Transverse colon (tissue), 4 donors: Measurements from ENCODE around the gene C5orf63. TPM values are rescaled to one million over a fixed set of nuclear protein-coding genes. Genes with fewer than 3 reads are reported as not detected.
A peak's percentile ranks its signal among the peaks of the same experiment; 100 is the strongest.

Experiments used
- DNase-seq: peaks from one replicate; pipeline ENCODE4 v3.0.0-alpha.2; 2019
- H3K27ac ChIP-seq, 4 donors: fragments of 200-600 bp; sonication (generic); 2 replicates each; pipeline ENCODE4 v1.5.1; 2016 to 2018; ENCODE audit warnings: inconsistent platforms in 4 of 4
- H3K27me3 ChIP-seq: fragments of 200-600 bp; sonication (generic); 2 replicates; pipeline ENCODE4 v1.5.1; 2017; ENCODE audit warnings: inconsistent platforms
- H3K36me3 ChIP-seq, 4 donors: fragments of 200-600 bp; sonication (generic); 2 replicates each; pipeline ENCODE4 v1.5.1; 2017 to 2019; ENCODE audit warnings: inconsistent platforms in 4 of 4
- H3K4me1 ChIP-seq, 4 donors: fragments of 200-600 bp; sonication (generic); 2 replicates each; pipeline ENCODE4 v1.5.1; 2017 to 2020; ENCODE audit warnings: inconsistent platforms in 4 of 4
- H3K4me3 ChIP-seq, 4 donors: fragments of 200-600 bp; sonication (generic); 1 replicate in 1 of 4; 2 replicates in 3 of 4; pipeline versions ENCODE4 v1.5.1 to v1.6.1; 2017 to 2019; ENCODE audit warnings: inconsistent platforms in 4 of 4
- H3K9me3 ChIP-seq, 2 donors: fragments of 200-600 bp; sonication (generic); 2 replicates each; pipeline ENCODE4 v1.5.1; 2017 to 2019; ENCODE audit warnings: inconsistent platforms in 2 of 2
- CTCF ChIP-seq, 5 experiments: fragments of 200-600 bp in 3 of 5; fragments of 450-650 bp in 2 of 5; sonication (generic) in 3 of 5; IDR thresholded peaks; 1 replicate in 2 of 5; 2 replicates in 3 of 5; pipeline ENCODE4 v1.5.1; 2016 to 2017; ENCODE audit warnings: antibody characterized with exemption in 5 of 5, inconsistent platforms in 3 of 5, mild to moderate bottlenecking in 2 of 5, moderate library complexity in 1 of 5
- EP300 ChIP-seq: sonication (generic); formaldehyde crosslinking; IDR thresholded peaks from one replicate; pipeline ENCODE4 v1.6.1; 2017; ENCODE audit warnings: antibody characterized with exemption, low read depth
- POLR2A ChIP-seq: fragments of 450-650 bp; IDR thresholded peaks from one replicate; pipeline ENCODE4 v1.6.1; 2016; ENCODE audit warnings: antibody characterized with exemption, mild to moderate bottlenecking, moderate library complexity
- POLR2AphosphoS5 ChIP-seq, 3 donors: sonication (generic); formaldehyde crosslinking; IDR thresholded peaks; one replicate each; pipeline ENCODE4 v1.6.1; 2016; ENCODE audit warnings: antibody characterized with exemption in 3 of 3
- WGBS, 2 donors: methylation state at CpG; one replicate each; pipeline ENCODE4 v1.1.5; 2018; ENCODE audit warnings: low coverage in 1 of 2; 5-methylcytosine and 5-hydroxymethylcytosine counted together
- in situ Hi-C, 4 donors: fragments of 200-750 bp; cut with MboI; loops; one replicate each; pipeline versions ENCODE4 v1.15.0 to v1.15.1; 2017; ENCODE audit warnings: low sequenced_read_pairs in 3 of 4, low pct_ligation_motif_present in 1 of 4, low pct_unique_long_range_greater_than_20kb in 1 of 4
- intact Hi-C: fragments of 100-400 bp; cut with DNase I; formaldehyde crosslinking; loops from one replicate; pipeline ENCODE4 v1.15.1; 2023; ENCODE audit warnings: low total_unique reads
- total RNA-seq, 4 donors: library from RNA; depleted of rRNA; stranded (reverse); fragments of >200 nt; gene quantifications; one replicate each; pipeline ENCODE4 v1.1.0, GENCODE V29; 2016

C5orf63 gene
- total RNA-seq, 4 donors from 2014 or later, result 2.4 to 33.7 (median 12.2) TPM

GRCh38 chr5:127003798-127004495 is 69.4 kb downstream of the C5orf63 start:
- 47 to 56% methylated on average over 7 of the region's 7 CpGs for WGBS, 2 donors
- Histone ChIP-seq H3K4me3 (peak overlapping the region in 1 of 4 donors; percentile 22), H3K36me3 (no peaks in the 10 kb centered on the region), H3K4me1 (peaks cover 0 to 45% (median 7%) of the 10 kb centered on the region in 4 donors), H3K27me3 (no peaks in the 10 kb centered on the region), H3K27ac (peak overlapping the region; percentile 59 to 75 (median 64)), H3K9me3 (no peaks in the 10 kb centered on the region)
- in situ Hi-C loops, result no loop called here
- peak; percentile 28 for TF ChIP-seq EP300
- TF ChIP-seq POLR2AphosphoS5 (IDR thresholded peaks at IDR 0.05), result peak in 2 of 3 donors; percentile 35 to 40
- no peak for TF ChIP-seq CTCF (IDR thresholded peaks at IDR 0.05)
- TF ChIP-seq POLR2A, result no peak
- intact Hi-C loops, result no loop called here
- DNase-seq, result peak; percentile 77

GRCh38 chr5:127002390-127002789 is 70.9 kb downstream of the C5orf63 start:
- no peak for DNase-seq
- no peaks in the 10 kb centered on the region for H3K27me3 ChIP-seq
- no peaks in the 10 kb centered on the region for H3K36me3 ChIP-seq
- H3K27ac ChIP-seq, result peak overlapping the region in 1 of 4 donors; percentile 75
- intact Hi-C loops (no loop called here), in situ Hi-C loops (no loop called here)
- WGBS, 2 donors, result 65 to 88% methylated on average over 2 to 3 of the region's 3 CpGs
- H3K4me1 ChIP-seq, result peaks cover 0 to 56% (median 7%) of the 10 kb centered on the region in 4 donors
- TF ChIP-seq POLR2AphosphoS5 (IDR thresholded peaks at IDR 0.05) (no peak), CTCF (IDR thresholded peaks at IDR 0.05) (no peak), POLR2A (no peak), EP300 (no peak)
- no peak overlapping the region for H3K4me3 ChIP-seq
- no peaks in the 10 kb centered on the region for H3K9me3 ChIP-seq

DNA sequence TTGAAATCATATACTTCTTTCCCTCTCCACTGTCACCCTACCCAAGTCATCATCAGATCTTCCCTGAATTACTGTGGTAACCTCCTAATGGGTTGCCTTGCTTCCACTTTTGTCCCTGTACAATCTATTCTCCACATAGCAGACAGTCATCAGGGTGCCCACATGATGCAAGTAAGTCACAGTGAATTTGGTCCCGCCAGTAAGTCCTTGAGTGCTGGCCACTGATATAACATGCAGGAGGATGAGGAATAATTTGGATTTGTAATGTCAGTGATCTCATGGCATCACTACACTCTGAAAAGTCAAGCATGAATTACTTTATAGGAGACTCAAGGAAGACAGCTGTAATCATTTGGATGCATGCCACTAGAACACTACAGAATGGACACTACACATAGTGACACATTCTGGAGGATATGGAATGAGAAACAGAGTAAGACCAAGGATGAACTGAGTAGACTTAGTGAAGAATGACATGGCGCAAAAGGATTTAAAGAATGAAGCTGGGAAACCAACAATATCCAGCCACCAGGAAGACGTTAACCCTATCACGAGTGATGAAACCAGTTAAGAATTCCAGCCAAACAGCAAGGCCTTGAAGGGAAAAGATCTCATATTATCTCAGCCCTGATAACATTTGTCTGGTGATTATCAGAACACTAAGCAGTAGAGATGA is 71.5 kb downstream of the C5orf63 start:
- peaks cover 0 to 54% (median 7%) of the 10 kb centered on the region in 4 donors for H3K4me1 ChIP-seq
- intact Hi-C loops, result no loop called here
- H3K4me3 ChIP-seq, result no peak overlapping the region
- TF ChIP-seq CTCF (IDR thresholded peaks at IDR 0.05), result no peak
- no peak for TF ChIP-seq POLR2A
- TF ChIP-seq POLR2AphosphoS5 (IDR thresholded peaks at IDR 0.05), result no peak
- no peak for TF ChIP-seq EP300
- H3K27me3 ChIP-seq, result no peaks in the 10 kb centered on the region
- H3K27ac ChIP-seq, result no peak overlapping the region
- in situ Hi-C loops, result no loop called here
- no peaks in the 10 kb centered on the region for H3K9me3 ChIP-seq
- 33 to 74% methylated on average over 1 to 4 of the region's 4 CpGs for WGBS, 2 donors
- DNase-seq, result no peak
- H3K36me3 ChIP-seq, result no peaks in the 10 kb centered on the region

Other genes starting within 250 kb of the C5orf63 start
- gene MARCHF3, start 42.9 kb downstream of the C5orf63 start, total RNA-seq, result 10 to 100 TPM; 20.3 to 29.6 (median 23.0) TPM
- 1 to 10 TPM in 2 of 4 donors, under 1 TPM in 1, not detected in 1; 0.68 to 3.0 (median 2.9) TPM for gene MEGF10, start 217.3 kb upstream of the C5orf63 start, total RNA-seq